Fibroblast of lung (primary cell): ENCODE results near the gene TMEM131.

Experiments used
- EZH2 ChIP-seq: IDR thresholded peaks from 2 replicates; pipeline ENCODE4 v1.5.1; 2012; ENCODE audit warnings: low read length, control low read depth, mild to moderate bottlenecking; ENCODE audit errors: missing control alignments
- TF ChIP-seq, protein P1 (sequence below), 2 donors: IDR thresholded peaks in 1 of 2; conservative IDR thresholded peaks in 1 of 2; 1 replicate in 1 of 2; 2 replicates in 1 of 2; pipeline ENCODE4 v1.5.1; 2011 to 2012; ENCODE audit warnings: low read length in 2 of 2, control low read depth in 1 of 2, inconsistent platforms in 1 of 2, low read depth in 1 of 2, mild to moderate bottlenecking in 1 of 2

DNA sequence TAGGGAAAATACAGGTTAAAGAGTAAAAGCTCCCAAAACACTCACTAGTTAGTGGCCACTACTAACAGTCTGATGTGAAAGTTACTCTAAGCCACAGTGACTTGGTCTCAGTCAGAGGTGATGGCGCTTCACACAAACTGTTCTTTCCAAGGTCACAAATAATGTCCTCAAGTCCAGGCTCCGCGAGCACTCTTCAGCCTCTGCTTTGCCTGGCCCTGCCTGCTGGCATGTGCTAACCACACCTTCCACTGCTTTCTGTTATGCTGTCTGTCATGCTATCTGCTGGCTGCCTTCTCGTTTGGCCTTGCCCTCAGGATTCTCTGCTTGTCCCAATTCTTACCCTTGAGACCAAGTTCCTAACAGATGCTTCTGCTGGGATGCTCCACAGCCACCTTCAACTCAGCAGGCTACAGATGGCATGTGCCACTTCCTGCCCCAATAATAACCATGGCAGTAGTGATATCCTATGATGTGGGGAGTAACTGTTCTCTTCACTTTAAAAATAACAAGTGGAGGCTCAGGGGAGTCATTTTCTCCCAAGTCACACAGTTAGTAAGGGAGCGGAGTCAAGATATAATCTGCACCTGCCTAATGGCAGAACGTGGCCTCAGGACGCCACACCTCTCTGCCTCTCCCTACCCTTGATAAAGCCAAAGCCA, 206.6 kb downstream of the TMEM131 start:
- TF ChIP-seq, protein P1, sequence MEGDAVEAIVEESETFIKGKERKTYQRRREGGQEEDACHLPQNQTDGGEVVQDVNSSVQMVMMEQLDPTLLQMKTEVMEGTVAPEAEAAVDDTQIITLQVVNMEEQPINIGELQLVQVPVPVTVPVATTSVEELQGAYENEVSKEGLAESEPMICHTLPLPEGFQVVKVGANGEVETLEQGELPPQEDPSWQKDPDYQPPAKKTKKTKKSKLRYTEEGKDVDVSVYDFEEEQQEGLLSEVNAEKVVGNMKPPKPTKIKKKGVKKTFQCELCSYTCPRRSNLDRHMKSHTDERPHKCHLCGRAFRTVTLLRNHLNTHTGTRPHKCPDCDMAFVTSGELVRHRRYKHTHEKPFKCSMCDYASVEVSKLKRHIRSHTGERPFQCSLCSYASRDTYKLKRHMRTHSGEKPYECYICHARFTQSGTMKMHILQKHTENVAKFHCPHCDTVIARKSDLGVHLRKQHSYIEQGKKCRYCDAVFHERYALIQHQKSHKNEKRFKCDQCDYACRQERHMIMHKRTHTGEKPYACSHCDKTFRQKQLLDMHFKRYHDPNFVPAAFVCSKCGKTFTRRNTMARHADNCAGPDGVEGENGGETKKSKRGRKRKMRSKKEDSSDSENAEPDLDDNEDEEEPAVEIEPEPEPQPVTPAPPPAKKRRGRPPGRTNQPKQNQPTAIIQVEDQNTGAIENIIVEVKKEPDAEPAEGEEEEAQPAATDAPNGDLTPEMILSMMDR (conservative IDR thresholded peaks at IDR 0.05 in 1 of 2, IDR thresholded peaks at IDR 0.05 in 1 of 2; ENCODE audit: low read depth in 1 of 2, low read length in 2 of 2): no peak
- TF ChIP-seq EZH2: no peak
